Measurements from ENCODE around the gene URI1. TPM values are rescaled to one million over a fixed set of nuclear protein-coding genes. Genes with fewer than 3 reads are reported as not detected.

URI1 gene
- total RNA-seq, 1 experiment from 2014 or later: 56.0 TPM

DNA sequence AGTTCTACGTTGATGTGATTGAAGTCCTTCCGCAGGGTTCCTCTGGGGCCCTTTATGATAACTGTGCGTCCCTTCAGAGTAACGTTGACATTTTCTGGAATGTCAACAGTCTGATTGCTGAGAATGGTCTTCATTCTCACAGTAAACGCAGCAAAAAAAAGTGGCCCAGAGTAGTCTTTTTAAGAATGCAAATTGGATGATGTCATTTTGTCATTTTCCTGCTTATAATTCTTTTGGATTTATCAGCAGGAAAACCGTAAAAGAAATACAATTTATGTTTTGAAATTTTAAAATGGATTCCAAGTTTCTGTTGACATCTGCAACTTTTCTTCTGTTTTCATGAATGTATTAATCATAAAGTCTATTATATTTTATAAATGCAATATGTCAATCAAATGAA lies 14.8 kb downstream of the URI1 start:
- Histone ChIP-seq H3K4me1 (replicated peaks; ENCODE audit: insufficient read depth) (no peaks in the 10 kb centered on the region), H3K4me3 (no peak overlapping the region), H3K9me2 (ENCODE audit: insufficient read depth) (no peaks in the 10 kb centered on the region), H4K20me1 (ENCODE audit: insufficient read depth) (peaks cover 37% of the 10 kb centered on the region), H3K27ac (no peak overlapping the region), H3K4me2 (no peak overlapping the region), H3K9me3 (ENCODE audit: insufficient read depth, low read depth) (no peaks in the 10 kb centered on the region), H3K36me3 (ENCODE audit: low read depth) (no peaks in the 10 kb centered on the region; the same call in 1 of the 2 replicates), H2AFZ (no peak overlapping the region), H3K27me3 (ENCODE audit: insufficient read depth, low read depth) (no peaks in the 10 kb centered on the region), H3F3A (ENCODE audit: insufficient read depth, low read depth) (no peaks in the 10 kb centered on the region; the same call in 1 of the 2 replicates), H3K79me2 (ENCODE audit: low read depth) (peaks cover 99% of the 10 kb centered on the region)
- BruUV-seq (replicated peaks): no TSS peak
- POLR2A ChIA-PET (ENCODE audit: unreplicated experiment): no interaction called here
- no peak for TF ChIP-seq EZH2 (IDR thresholded peaks at IDR 0.05; ENCODE audit: low read depth)
- TF ChIP-seq, protein P1, sequence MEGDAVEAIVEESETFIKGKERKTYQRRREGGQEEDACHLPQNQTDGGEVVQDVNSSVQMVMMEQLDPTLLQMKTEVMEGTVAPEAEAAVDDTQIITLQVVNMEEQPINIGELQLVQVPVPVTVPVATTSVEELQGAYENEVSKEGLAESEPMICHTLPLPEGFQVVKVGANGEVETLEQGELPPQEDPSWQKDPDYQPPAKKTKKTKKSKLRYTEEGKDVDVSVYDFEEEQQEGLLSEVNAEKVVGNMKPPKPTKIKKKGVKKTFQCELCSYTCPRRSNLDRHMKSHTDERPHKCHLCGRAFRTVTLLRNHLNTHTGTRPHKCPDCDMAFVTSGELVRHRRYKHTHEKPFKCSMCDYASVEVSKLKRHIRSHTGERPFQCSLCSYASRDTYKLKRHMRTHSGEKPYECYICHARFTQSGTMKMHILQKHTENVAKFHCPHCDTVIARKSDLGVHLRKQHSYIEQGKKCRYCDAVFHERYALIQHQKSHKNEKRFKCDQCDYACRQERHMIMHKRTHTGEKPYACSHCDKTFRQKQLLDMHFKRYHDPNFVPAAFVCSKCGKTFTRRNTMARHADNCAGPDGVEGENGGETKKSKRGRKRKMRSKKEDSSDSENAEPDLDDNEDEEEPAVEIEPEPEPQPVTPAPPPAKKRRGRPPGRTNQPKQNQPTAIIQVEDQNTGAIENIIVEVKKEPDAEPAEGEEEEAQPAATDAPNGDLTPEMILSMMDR (conservative IDR thresholded peaks at IDR 0.05): no peak
- DNase-seq: no peak
- CTCF ChIA-PET: no interaction called here
- intact Hi-C loops (cut with micrococcal nuclease; ENCODE audit: unreplicated experiment): no loop called here

DNA sequence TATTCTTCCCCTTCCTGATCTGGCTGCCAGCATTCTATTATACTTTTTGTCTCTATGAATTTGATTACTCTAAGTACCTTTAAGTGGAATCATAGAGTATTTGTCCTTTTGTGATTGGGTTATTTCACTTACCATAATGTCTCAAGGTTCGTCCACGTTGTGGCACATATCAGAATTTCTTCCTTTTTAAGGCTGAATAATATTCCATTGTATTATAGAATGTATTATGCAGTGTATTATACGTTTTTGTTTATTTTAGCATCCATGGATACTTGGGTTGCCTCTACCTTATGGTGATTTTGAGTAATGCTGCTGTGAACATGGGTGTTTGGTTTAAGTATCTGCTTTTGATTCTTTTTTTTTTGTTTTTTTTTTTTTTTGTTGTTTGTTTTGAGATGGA lies 19.3 kb downstream of the URI1 start:
- intact Hi-C loops (cut with micrococcal nuclease; ENCODE audit: unreplicated experiment): no loop called here
- POLR2A ChIA-PET (ENCODE audit: unreplicated experiment): no interaction called here
- no peak for DNase-seq

DNA sequence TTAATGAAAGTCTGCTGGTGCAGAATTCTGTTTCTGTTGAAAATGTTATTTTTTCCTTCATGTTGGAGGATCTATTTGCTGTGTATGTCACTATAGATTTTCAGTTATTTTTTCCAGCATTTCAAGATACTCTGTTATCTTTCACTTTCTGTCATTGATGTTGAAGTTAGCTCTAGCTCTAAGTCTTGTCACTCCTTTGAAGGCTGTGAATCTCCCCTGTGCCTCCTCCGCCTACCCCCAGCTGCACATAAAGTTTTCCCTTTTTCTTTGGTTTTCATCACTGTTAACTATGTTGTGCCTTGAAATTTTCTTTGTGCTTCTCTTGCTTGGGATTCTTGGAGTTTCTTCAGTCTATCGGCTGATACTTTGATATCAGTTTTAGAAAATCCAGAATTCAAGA lies 20.8 kb downstream of the URI1 start:
- peaks cover 11% of the 10 kb centered on the region; the same call in 1 of the 2 replicates for H3F3A ChIP-seq (ENCODE audit: insufficient read depth, low read depth)
- ChIA-PET POLR2A (ENCODE audit: unreplicated experiment) (interaction anchor here (0.6 kb wide), 1 partner anchor 21 kb away, joined by 4 read pairs; the partner anchor contains the start of gene URI1), CTCF (no interaction called here)
- H4K20me1 ChIP-seq (ENCODE audit: insufficient read depth): peaks cover 82% of the 10 kb centered on the region
- no TSS peak for BruUV-seq (replicated peaks)
- H3K4me2 ChIP-seq: no peak overlapping the region
- no peaks in the 10 kb centered on the region; the same call in 1 of the 2 replicates for H3K36me3 ChIP-seq (ENCODE audit: low read depth)
- no peak overlapping the region for H2AFZ ChIP-seq
- no peaks in the 10 kb centered on the region for H3K4me1 ChIP-seq (replicated peaks; ENCODE audit: insufficient read depth)
- H3K4me3 ChIP-seq: no peak overlapping the region
- no peaks in the 10 kb centered on the region for H3K9me2 ChIP-seq (ENCODE audit: insufficient read depth)
- peaks cover 96% of the 10 kb centered on the region for H3K79me2 ChIP-seq (ENCODE audit: low read depth)
- intact Hi-C loops (cut with micrococcal nuclease; ENCODE audit: unreplicated experiment): no loop called here
- no peaks in the 10 kb centered on the region for H3K27me3 ChIP-seq (ENCODE audit: insufficient read depth, low read depth)
- no peak for TF ChIP-seq EZH2 (IDR thresholded peaks at IDR 0.05; ENCODE audit: low read depth)
- TF ChIP-seq, protein P1 (conservative IDR thresholded peaks at IDR 0.05): no peak
- no peak for DNase-seq
- H3K27ac ChIP-seq: no peak overlapping the region
- no peaks in the 10 kb centered on the region for H3K9me3 ChIP-seq (ENCODE audit: insufficient read depth, low read depth)

More for the DNA sequence above, 19.3 kb downstream of the URI1 start:
- H2AFZ ChIP-seq: no peak overlapping the region
- peaks cover 96% of the 10 kb centered on the region for H3K79me2 ChIP-seq (ENCODE audit: low read depth)
- CTCF ChIA-PET: no interaction called here
- H3K4me1 ChIP-seq (replicated peaks; ENCODE audit: insufficient read depth): no peaks in the 10 kb centered on the region
- TF ChIP-seq, protein P1 (conservative IDR thresholded peaks at IDR 0.05): no peak
- TF ChIP-seq EZH2 (IDR thresholded peaks at IDR 0.05; ENCODE audit: low read depth): no peak
- H3K4me2 ChIP-seq: no peak overlapping the region
- peaks cover 76% of the 10 kb centered on the region for H4K20me1 ChIP-seq (ENCODE audit: insufficient read depth)
- no peaks in the 10 kb centered on the region for H3K9me3 ChIP-seq (ENCODE audit: insufficient read depth, low read depth)
- no TSS peak for BruUV-seq (replicated peaks)
- no peaks in the 10 kb centered on the region; the same call in 1 of the 2 replicates for H3K36me3 ChIP-seq (ENCODE audit: low read depth)
- H3F3A ChIP-seq (ENCODE audit: insufficient read depth, low read depth): peaks cover 9% of the 10 kb centered on the region; the same call in 1 of the 2 replicates
- H3K4me3 ChIP-seq: no peak overlapping the region
- H3K27me3 ChIP-seq (ENCODE audit: insufficient read depth, low read depth): no peaks in the 10 kb centered on the region
- H3K27ac ChIP-seq: no peak overlapping the region
- H3K9me2 ChIP-seq (ENCODE audit: insufficient read depth): no peaks in the 10 kb centered on the region

All from PC-9 (cell line).